ENCODE measurements around the gene CAB39L. TPM values are rescaled to one million over a fixed set of nuclear protein-coding genes. Genes with fewer than 3 reads are reported as not detected.

The CAB39L gene
- total RNA-seq, 1 donor from 2014 or later, result 3.4 TPM

DNA sequence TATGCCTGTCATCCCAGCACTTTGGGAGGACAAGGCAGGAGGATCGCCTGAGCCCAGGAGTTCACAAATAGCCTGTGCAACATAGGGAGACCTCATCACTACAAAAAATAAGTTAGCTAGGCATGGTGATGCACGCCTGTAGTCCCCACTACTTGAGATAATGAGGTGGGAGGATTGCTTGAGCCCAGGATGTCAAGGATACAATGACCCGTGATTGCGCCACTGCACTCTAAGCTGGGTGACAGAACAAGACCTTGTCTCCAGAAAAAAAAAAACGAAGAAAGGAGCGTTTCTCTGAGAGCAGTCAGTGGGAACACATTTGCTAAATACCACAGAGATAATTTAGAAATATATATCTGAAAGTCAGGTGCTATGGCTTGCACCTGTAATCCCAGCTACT lies 184.3 kb downstream of the CAB39L start:
- ATAC-seq (ENCODE audit: low read depth) (no peak), DNase-seq (no peak)
- Mint-ChIP-seq H3K4me3 (no peak overlapping the region), H3K36me3 (ENCODE audit: low read depth) (peaks cover 45% of the 10 kb centered on the region), H3K27ac (no peak overlapping the region), H3K9me3 (no peaks in the 10 kb centered on the region), H3K4me1 (peaks cover 14% of the 10 kb centered on the region), H3K27me3 (no peaks in the 10 kb centered on the region)
- POLR2A ChIA-PET, result no interaction called here
- CTCF ChIA-PET, result no interaction called here
- intact Hi-C loops (cut with micrococcal nuclease), result no loop called here
- TF ChIP-seq, protein P1, sequence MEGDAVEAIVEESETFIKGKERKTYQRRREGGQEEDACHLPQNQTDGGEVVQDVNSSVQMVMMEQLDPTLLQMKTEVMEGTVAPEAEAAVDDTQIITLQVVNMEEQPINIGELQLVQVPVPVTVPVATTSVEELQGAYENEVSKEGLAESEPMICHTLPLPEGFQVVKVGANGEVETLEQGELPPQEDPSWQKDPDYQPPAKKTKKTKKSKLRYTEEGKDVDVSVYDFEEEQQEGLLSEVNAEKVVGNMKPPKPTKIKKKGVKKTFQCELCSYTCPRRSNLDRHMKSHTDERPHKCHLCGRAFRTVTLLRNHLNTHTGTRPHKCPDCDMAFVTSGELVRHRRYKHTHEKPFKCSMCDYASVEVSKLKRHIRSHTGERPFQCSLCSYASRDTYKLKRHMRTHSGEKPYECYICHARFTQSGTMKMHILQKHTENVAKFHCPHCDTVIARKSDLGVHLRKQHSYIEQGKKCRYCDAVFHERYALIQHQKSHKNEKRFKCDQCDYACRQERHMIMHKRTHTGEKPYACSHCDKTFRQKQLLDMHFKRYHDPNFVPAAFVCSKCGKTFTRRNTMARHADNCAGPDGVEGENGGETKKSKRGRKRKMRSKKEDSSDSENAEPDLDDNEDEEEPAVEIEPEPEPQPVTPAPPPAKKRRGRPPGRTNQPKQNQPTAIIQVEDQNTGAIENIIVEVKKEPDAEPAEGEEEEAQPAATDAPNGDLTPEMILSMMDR (IDR thresholded peaks at IDR 0.05), result no peak

Other genes with a start within 250 kb of the CAB39L start
- not detected in 2 replicates for gene MLNR, start 223.7 kb downstream of the CAB39L start, total RNA-seq
- 7.4 and 10.4 TPM in 2 replicates for gene CDADC1, start 196.1 kb downstream of the CAB39L start, total RNA-seq
- 23.6 and 25.1 TPM in 2 replicates for gene SETDB2, start 210 bp upstream of the CAB39L start, total RNA-seq
- gene PHF11, start 51.9 kb upstream of the CAB39L start, total RNA-seq, result 128 and 148 TPM in 2 replicates
- gene RCBTB1, start 141.5 kb upstream of the CAB39L start, total RNA-seq, result 19.7 and 22.6 TPM in 2 replicates
- gene ARL11, start 184.4 kb upstream of the CAB39L start, total RNA-seq, result 9.5 and 10.7 TPM in 2 replicates
- 20.0 and 22.4 TPM in 2 replicates for gene EBPL, start 247.4 kb upstream of the CAB39L start, total RNA-seq

Data from activated B cell treated with CpG ODN at 0.5 μM for 24 hours (primary cell).